ENCODE measurements around the gene FAF1.

- TF ChIP-seq CTCF (IDR thresholded peaks at IDR 0.05 in 4 of 5, conservative IDR thresholded peaks at IDR 0.05 in 1 of 5) = no peak
- TF ChIP-seq POLR2A (IDR thresholded peaks at IDR 0.05) = no peak
Measured at GRCh38 chr1:50481142-50481736, 478.8 kb downstream of the FAF1 start.
